ENCODE data around the gene CENPN. TPM values are rescaled to one million over a fixed set of nuclear protein-coding genes. Genes with fewer than 3 reads are reported as not detected.

CENPN gene
- total RNA-seq, 1 donor from 2014 or later: 8.4 TPM

GRCh38 chr16:81003064-81003463, 4.0 kb upstream of the CENPN start:
- no peak for ATAC-seq
- Histone ChIP-seq H3K27ac (no peak overlapping the region), H3K27me3 (no peaks in the 10 kb centered on the region), H3K4me3 (no peak overlapping the region), H3K9me3 (no peaks in the 10 kb centered on the region), H3K4me1 (peaks cover 21% of the 10 kb centered on the region), H3K36me3 (no peaks in the 10 kb centered on the region)
- TF ChIP-seq CTCF (IDR thresholded peaks at IDR 0.05): no peak
- intact Hi-C loops (cut with DNase I): no loop called here
- DNase-seq: no peak

- peak overlapping the region; percentile 37 for H3K4me3 ChIP-seq
- no peaks in the 10 kb centered on the region for H3K36me3 ChIP-seq
- H3K27ac ChIP-seq: peak overlapping the region; percentile 24
- intact Hi-C loops (cut with DNase I): no loop called here
- DNase-seq (no peak), ATAC-seq (no peak)
- no peaks in the 10 kb centered on the region for H3K9me3 ChIP-seq
- TF ChIP-seq CTCF (IDR thresholded peaks at IDR 0.05): no peak
- H3K27me3 ChIP-seq: no peaks in the 10 kb centered on the region
- H3K4me1 ChIP-seq: peaks cover 24% of the 10 kb centered on the region
Observed at GRCh38 chr16:81003610-81004460, 3.2 kb upstream of the CENPN start.

GRCh38 chr16:81004646-81005353, 2.2 kb upstream of the CENPN start:
- Histone ChIP-seq H3K9me3 (no peaks in the 10 kb centered on the region), H3K27me3 (no peaks in the 10 kb centered on the region), H3K27ac (peak overlapping the region; percentile 24), H3K4me3 (peak overlapping the region; percentile 99), H3K36me3 (no peaks in the 10 kb centered on the region), H3K4me1 (peaks cover 24% of the 10 kb centered on the region)
- peak; percentile 70 for TF ChIP-seq CTCF (IDR thresholded peaks at IDR 0.05)
- intact Hi-C loops (cut with DNase I): no loop called here
- ATAC-seq: no peak
- DNase-seq: no peak

GRCh38 chr16:81005610-81006161, 1.3 kb upstream of the CENPN start:
- Histone ChIP-seq H3K27me3 (no peaks in the 10 kb centered on the region), H3K4me1 (peaks cover 24% of the 10 kb centered on the region), H3K4me3 (peak overlapping the region; percentile 99), H3K36me3 (no peaks in the 10 kb centered on the region), H3K27ac (peak overlapping the region; percentile 100), H3K9me3 (no peaks in the 10 kb centered on the region)
- intact Hi-C loops (cut with DNase I): no loop called here
- DNase-seq: no peak
- ATAC-seq: no peak
- TF ChIP-seq CTCF (IDR thresholded peaks at IDR 0.05): no peak

- H3K36me3 ChIP-seq: no peaks in the 10 kb centered on the region
- DNase-seq (peak; percentile 92), ATAC-seq (peak; percentile 75)
- H3K9me3 ChIP-seq: no peaks in the 10 kb centered on the region
- H3K4me1 ChIP-seq: peaks cover 24% of the 10 kb centered on the region
- H3K27ac ChIP-seq: peak overlapping the region; percentile 100
- intact Hi-C loops (cut with DNase I): no loop called here
- H3K4me3 ChIP-seq: peak overlapping the region; percentile 99
- H3K27me3 ChIP-seq: no peaks in the 10 kb centered on the region
- no peak for TF ChIP-seq CTCF (IDR thresholded peaks at IDR 0.05)
Observed at GRCh38 chr16:81006211-81006812, 702 bp upstream of the CENPN start.

Data from upper lobe of right lung (tissue), 1 donor.